ENCODE results near the gene ANKLE2. TPM values are rescaled to one million over a fixed set of nuclear protein-coding genes. Genes with fewer than 3 reads are reported as not detected.

ANKLE2 gene
- total and polyA plus RNA-seq, 3 donors from 2014 or later: 103 to 204 (median 120) TPM

GRCh38 chr12:132713123-132713522 is 48.5 kb downstream of the ANKLE2 start:
- no peak for DNase-seq
- 79 to 84% methylated on average over 2 of the region's 2 CpGs for WGBS, 2 donors
- peaks cover 13% of the 10 kb centered on the region for H3K4me1 ChIP-seq
- no peak overlapping the region for H3K27ac ChIP-seq
- H3K4me3 ChIP-seq: no peak overlapping the region
- H3K9me3 ChIP-seq: no peaks in the 10 kb centered on the region
- H3K36me3 ChIP-seq (ENCODE audit: low read depth, missing control alignments): no peaks in the 10 kb centered on the region
- intact Hi-C loops (cut with DNase I; ENCODE audit: low total_unique reads): no loop called here
- TF ChIP-seq CTCF (IDR thresholded peaks at IDR 0.05): no peak
- no peak for TF ChIP-seq POLR2A (IDR thresholded peaks at IDR 0.05)
- H3K27me3 ChIP-seq: no peaks in the 10 kb centered on the region

GRCh38 chr12:132711080-132711843 is 50.4 kb downstream of the ANKLE2 start:
- Histone ChIP-seq H3K4me3 (peak overlapping the region; percentile 81 to 88), H3K9me3 (no peaks in the 10 kb centered on the region), H3K27me3 (no peaks in the 10 kb centered on the region), H3K4me1 (peaks cover 13% of the 10 kb centered on the region), H3K27ac (peak overlapping the region; percentile 57 to 88), H3K36me3 (ENCODE audit: low read depth, missing control alignments) (no peaks in the 10 kb centered on the region)
- WGBS, 2 donors: 10 to 16% methylated on average over 20 to 31 of the region's 59 CpGs
- TF ChIP-seq CTCF (IDR thresholded peaks at IDR 0.05) (no peak), POLR2A (IDR thresholded peaks at IDR 0.05) (no peak)
- DNase-seq: no peak
- intact Hi-C loops (cut with DNase I; ENCODE audit: low total_unique reads): no loop called here

- Histone ChIP-seq H3K27ac (peak within 1 kb of the TSS; percentile 86 to 88), H3K9me3 (no peaks in the 10 kb centered on the region), H3K4me3 (peak within 1 kb of the TSS; percentile 81 to 88), H3K27me3 (no peaks in the 10 kb centered on the region), H3K36me3 (ENCODE audit: low read depth, missing control alignments) (no peaks in the 10 kb centered on the region), H3K4me1 (peaks cover 13% of the 10 kb centered on the region)
- intact Hi-C loops (cut with DNase I; ENCODE audit: low total_unique reads): no loop called here
- TF ChIP-seq CTCF (IDR thresholded peaks at IDR 0.05) (no peak), POLR2A (IDR thresholded peaks at IDR 0.05) (no peak)
- peak; percentile 84 for DNase-seq
- WGBS, 2 donors: 0% methylated on average over 81 of the region's 94 CpGs; no CpG with 5 or more reads in 1 of the 2 donors
Observed at GRCh38 chr12:132710405-132711079, 51.1 kb downstream of the ANKLE2 start, which contains the start of gene PGAM5. Gene PGAM5, plus strand, starts transcription at chr12:132710842. Its CDS starts 35 bp downstream, at chr12:132710877.

GRCh38 chr12:132710043-132710404 is 51.6 kb downstream of the ANKLE2 start:
- Histone ChIP-seq H3K4me1 (peaks cover 13% of the 10 kb centered on the region), H3K27me3 (no peaks in the 10 kb centered on the region), H3K4me3 (peak overlapping the region; percentile 81 to 88), H3K9me3 (no peaks in the 10 kb centered on the region), H3K36me3 (ENCODE audit: low read depth, missing control alignments) (no peaks in the 10 kb centered on the region), H3K27ac (peak overlapping the region; percentile 86 to 88)
- intact Hi-C loops (cut with DNase I; ENCODE audit: low total_unique reads): no loop called here
- TF ChIP-seq CTCF (IDR thresholded peaks at IDR 0.05) (no peak), POLR2A (IDR thresholded peaks at IDR 0.05) (no peak)
- WGBS, 2 donors: 0 to 1% methylated on average over 7 to 23 of the region's 26 CpGs
- DNase-seq: peak; percentile 46

All from testis (tissue), 3 donors.